GM19193 (cell line): ENCODE measurements around the gene SLC35B4.

Source experiments
- POLR2A ChIP-seq: IDR thresholded peaks from 4 replicates; pipeline ENCODE4 v1.6.1; 2011; ENCODE audit not compliant: insufficient read depth, insufficient read length; ENCODE audit errors: extremely low read depth

Gene SLC35B4

GRCh38 chr7:134316539-134317344 lies at the start of gene SLC35B4:
SLC35B4 (minus strand) TSS chr7:134316930; CDS start chr7:134316751, 179 bp downstream.
- peak; percentile 49 for TF ChIP-seq POLR2A

- TF ChIP-seq POLR2A = no peak
These were observed 49.8 kb upstream of the SLC35B4 start for GRCh38 chr7:134366481-134366880.

- no peak for TF ChIP-seq POLR2A
These were observed 48.8 kb upstream of the SLC35B4 start for GRCh38 chr7:134365341-134366054.

GRCh38 chr7:134364619-134365037 lies 47.9 kb upstream of the SLC35B4 start:
- TF ChIP-seq POLR2A = no peak

- no peak for TF ChIP-seq POLR2A
These were observed 46.1 kb upstream of the SLC35B4 start for GRCh38 chr7:134362587-134363483.

- TF ChIP-seq POLR2A = no peak
These were observed 43.2 kb upstream of the SLC35B4 start for GRCh38 chr7:134359787-134360432.

GRCh38 chr7:134357486-134357885 lies 40.8 kb upstream of the SLC35B4 start:
- TF ChIP-seq POLR2A = no peak

- no peak for TF ChIP-seq POLR2A
These were observed 39.7 kb upstream of the SLC35B4 start for GRCh38 chr7:134356421-134356936.

- no peak for TF ChIP-seq POLR2A
These were observed 39.2 kb upstream of the SLC35B4 start for GRCh38 chr7:134355927-134356326.

GRCh38 chr7:134355004-134355525 lies 38.3 kb upstream of the SLC35B4 start:
- no peak for TF ChIP-seq POLR2A

- TF ChIP-seq POLR2A = no peak
These were observed 36.7 kb upstream of the SLC35B4 start for GRCh38 chr7:134353411-134353810.

GRCh38 chr7:134351424-134351823 lies 34.7 kb upstream of the SLC35B4 start:
- TF ChIP-seq POLR2A = no peak

- TF ChIP-seq POLR2A = no peak
These were observed 34.0 kb upstream of the SLC35B4 start for GRCh38 chr7:134350709-134351108.

- TF ChIP-seq POLR2A = no peak
These were observed 30.8 kb upstream of the SLC35B4 start for GRCh38 chr7:134347567-134347966.
